Endothelial cell of umbilical vein (primary cell): Measurements from ENCODE around the gene GSTO2.
"Not testable (repeated sequence)": the region's sequence is repeated elsewhere in the genome, so short reads cannot be mapped to it uniquely, and the experiment has no call there.

Source experiments
- EZH2 ChIP-seq: IDR thresholded peaks from 2 replicates; pipeline ENCODE4 v1.6.1; 2012; ENCODE audit warnings: borderline replicate concordance, low read depth, mild to moderate bottlenecking, moderate library complexity, low read length, inconsistent platforms; ENCODE audit not compliant: severe bottlenecking
- FOS ChIP-seq: IDR thresholded peaks from 2 replicates; pipeline ENCODE4 v1.6.1; 2011; ENCODE audit warnings: mild to moderate bottlenecking, low read length, moderate library complexity, borderline replicate concordance; ENCODE audit not compliant: insufficient read depth
- JUN ChIP-seq: IDR thresholded peaks from 2 replicates; pipeline ENCODE4 v1.6.1; 2011; ENCODE audit warnings: borderline replicate concordance, low read depth; ENCODE audit not compliant: insufficient read length, insufficient read depth
- MYC ChIP-seq: IDR thresholded peaks from one replicate; pipeline ENCODE4 v1.6.1; 2011; ENCODE audit warnings: mild to moderate bottlenecking, low read depth, low read length
- POLR2A ChIP-seq: IDR thresholded peaks from 2 replicates; pipeline ENCODE4 v1.6.1; 2012; ENCODE audit warnings: low read depth, mild to moderate bottlenecking, control low read depth, low read length
- POLR2AphosphoS5 ChIP-seq: IDR thresholded peaks from 2 replicates; pipeline ENCODE4 v1.6.1; 2012; ENCODE audit warnings: low read depth, mild to moderate bottlenecking, control low read depth, low read length, moderate library complexity; ENCODE audit not compliant: insufficient read depth
- TF ChIP-seq, protein P1 (sequence below), 2 donors: IDR thresholded peaks; 1 replicate in 1 of 2; 2 replicates in 1 of 2; pipeline ENCODE4 v1.5.1; 2011; ENCODE audit warnings: low read length in 2 of 2, mild to moderate bottlenecking in 2 of 2, moderate library complexity in 2 of 2, control low read depth in 1 of 2, inconsistent platforms in 1 of 2, low read depth in 1 of 2; ENCODE audit not compliant: insufficient read depth in 1 of 2; ENCODE audit errors: extremely low read depth in 1 of 2
- TF ChIP-seq, protein P2 (sequence below): IDR thresholded peaks from 2 replicates; pipeline ENCODE4 v1.6.1; 2011; ENCODE audit not compliant: insufficient read depth, insufficient read length

DNA sequence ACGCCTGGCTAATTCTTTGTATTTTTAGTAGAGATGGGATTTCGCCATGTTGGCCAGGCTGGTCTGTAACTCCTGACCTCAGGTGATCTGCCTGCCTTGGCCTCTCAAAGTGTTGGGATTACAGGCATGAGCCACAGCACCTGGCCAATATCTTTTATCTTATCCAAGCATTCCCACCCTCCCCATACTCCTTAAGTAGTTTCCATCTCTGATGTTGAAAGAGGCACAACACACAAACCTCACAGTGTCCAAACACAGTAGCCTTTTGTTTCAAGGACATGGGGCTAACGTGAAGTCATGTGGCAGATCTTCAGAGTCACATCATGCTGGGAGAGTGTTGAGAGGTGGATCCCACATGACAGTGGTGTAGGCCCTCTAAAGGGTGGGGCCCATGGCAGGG is 26.0 kb upstream of the GSTO2 start:
- TF ChIP-seq, protein P1, sequence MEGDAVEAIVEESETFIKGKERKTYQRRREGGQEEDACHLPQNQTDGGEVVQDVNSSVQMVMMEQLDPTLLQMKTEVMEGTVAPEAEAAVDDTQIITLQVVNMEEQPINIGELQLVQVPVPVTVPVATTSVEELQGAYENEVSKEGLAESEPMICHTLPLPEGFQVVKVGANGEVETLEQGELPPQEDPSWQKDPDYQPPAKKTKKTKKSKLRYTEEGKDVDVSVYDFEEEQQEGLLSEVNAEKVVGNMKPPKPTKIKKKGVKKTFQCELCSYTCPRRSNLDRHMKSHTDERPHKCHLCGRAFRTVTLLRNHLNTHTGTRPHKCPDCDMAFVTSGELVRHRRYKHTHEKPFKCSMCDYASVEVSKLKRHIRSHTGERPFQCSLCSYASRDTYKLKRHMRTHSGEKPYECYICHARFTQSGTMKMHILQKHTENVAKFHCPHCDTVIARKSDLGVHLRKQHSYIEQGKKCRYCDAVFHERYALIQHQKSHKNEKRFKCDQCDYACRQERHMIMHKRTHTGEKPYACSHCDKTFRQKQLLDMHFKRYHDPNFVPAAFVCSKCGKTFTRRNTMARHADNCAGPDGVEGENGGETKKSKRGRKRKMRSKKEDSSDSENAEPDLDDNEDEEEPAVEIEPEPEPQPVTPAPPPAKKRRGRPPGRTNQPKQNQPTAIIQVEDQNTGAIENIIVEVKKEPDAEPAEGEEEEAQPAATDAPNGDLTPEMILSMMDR (IDR thresholded peaks at IDR 0.05; ENCODE audit: extremely low read depth in 1 of 2, insufficient read depth in 1 of 2, low read depth in 1 of 2, low read length in 2 of 2) = not testable (repeated sequence)
- TF ChIP-seq JUN, POLR2AphosphoS5, EZH2, POLR2A, MYC, FOS: not testable (repeated sequence)
- TF ChIP-seq, protein P2, sequence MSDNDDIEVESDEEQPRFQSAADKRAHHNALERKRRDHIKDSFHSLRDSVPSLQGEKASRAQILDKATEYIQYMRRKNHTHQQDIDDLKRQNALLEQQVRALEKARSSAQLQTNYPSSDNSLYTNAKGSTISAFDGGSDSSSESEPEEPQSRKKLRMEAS = not testable (repeated sequence)
